ENCODE results near the gene RAE1. TPM values are rescaled to one million over a fixed set of nuclear protein-coding genes. Genes with fewer than 3 reads are reported as not detected.

RAE1 gene
- total and polyA plus RNA-seq, 2 donors (not counting 3 experiments of a cell fraction or from before 2014, with no cell fraction given) = 34.1 to 55.8 TPM

DNA sequence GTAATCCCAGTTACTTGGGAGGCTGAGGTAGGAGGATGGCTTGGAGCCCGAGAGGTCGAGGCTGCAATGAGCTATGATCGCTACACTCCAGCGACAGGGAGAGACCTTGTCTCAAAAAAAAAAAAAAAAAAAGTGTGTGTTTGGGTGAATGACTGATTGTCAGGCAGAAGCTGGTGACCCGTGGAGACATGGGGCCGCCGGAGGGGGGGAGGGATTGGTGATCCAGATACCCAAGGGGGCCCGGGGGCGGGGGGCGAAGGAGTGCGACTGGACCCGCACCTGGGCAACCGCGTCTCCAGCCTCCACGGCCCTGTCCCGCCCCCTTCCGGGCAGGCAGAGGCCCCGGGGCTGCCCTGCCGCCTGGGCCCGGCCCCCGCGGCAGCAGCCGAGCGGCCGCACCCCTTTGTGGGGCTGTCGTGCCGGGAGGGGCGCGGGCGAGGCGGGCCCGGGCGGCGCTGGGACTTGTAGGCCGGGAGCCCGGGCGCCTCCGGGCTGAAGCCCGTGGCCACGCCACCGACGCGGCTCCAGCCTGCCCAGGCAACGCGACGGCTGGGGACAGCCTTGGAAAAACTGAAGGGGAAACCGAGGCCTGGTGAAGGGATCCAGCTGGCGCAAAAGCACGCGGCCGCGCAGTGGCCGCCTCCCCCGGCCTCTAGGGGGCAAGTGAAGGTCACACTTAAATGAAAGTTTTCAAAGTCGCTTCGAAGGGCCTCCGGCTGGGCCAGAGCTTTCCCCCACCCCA lies 38.1 kb downstream of the RAE1 start:
- peaks cover 0 to 8% of the 10 kb centered on the region in 2 experiments for H3K36me3 ChIP-seq (ENCODE audit: control insufficient read depth in 2 of 2, extremely low read depth in 1 of 2, insufficient read depth in 2 of 2, low read length in 2 of 2)
- peak overlapping the region; percentile 44 for H3K27ac ChIP-seq (ENCODE audit: insufficient read depth, low read depth, low read length)
- H3K4me3 ChIP-seq (replicated peaks in 1 of 3; ENCODE audit: insufficient read depth in 1 of 3, low read depth in 1 of 3, low read length in 3 of 3) = peak overlapping the region in 1 of 3 experiments; percentile 20
- BruUV-seq (replicated peaks) = no TSS peak
- DNase-seq (ENCODE audit: low read depth, low spot score) = peak; percentile 45
- ChIA-PET POLR2A (no interaction called here), CTCF (interaction anchor here (0.7 to 3.2 kb wide), 5 partner anchors 29 to 834 kb away, joined by 3 to 8 read pairs (median 5); no protein-coding TSS in a partner anchor)
- TF ChIP-seq GATA2 (IDR thresholded peaks at IDR 0.05; ENCODE audit: insufficient read depth, insufficient read length, low read depth, low read length) (no peak), FOS (IDR thresholded peaks at IDR 0.05; ENCODE audit: borderline replicate concordance, insufficient read depth, low read length) (no peak), POLR2AphosphoS5 (IDR thresholded peaks at IDR 0.05; ENCODE audit: insufficient read depth, low read depth, low read length) (no peak), JUN (IDR thresholded peaks at IDR 0.05; ENCODE audit: borderline replicate concordance, insufficient read depth, insufficient read length, low read depth) (no peak), POLR2A (IDR thresholded peaks at IDR 0.05; ENCODE audit: low read depth, low read length) (no peak)
- TF ChIP-seq, protein P1, sequence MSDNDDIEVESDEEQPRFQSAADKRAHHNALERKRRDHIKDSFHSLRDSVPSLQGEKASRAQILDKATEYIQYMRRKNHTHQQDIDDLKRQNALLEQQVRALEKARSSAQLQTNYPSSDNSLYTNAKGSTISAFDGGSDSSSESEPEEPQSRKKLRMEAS (IDR thresholded peaks at IDR 0.05; ENCODE audit: insufficient read depth, insufficient read length) = peak; percentile 20
- TF ChIP-seq, protein P2, sequence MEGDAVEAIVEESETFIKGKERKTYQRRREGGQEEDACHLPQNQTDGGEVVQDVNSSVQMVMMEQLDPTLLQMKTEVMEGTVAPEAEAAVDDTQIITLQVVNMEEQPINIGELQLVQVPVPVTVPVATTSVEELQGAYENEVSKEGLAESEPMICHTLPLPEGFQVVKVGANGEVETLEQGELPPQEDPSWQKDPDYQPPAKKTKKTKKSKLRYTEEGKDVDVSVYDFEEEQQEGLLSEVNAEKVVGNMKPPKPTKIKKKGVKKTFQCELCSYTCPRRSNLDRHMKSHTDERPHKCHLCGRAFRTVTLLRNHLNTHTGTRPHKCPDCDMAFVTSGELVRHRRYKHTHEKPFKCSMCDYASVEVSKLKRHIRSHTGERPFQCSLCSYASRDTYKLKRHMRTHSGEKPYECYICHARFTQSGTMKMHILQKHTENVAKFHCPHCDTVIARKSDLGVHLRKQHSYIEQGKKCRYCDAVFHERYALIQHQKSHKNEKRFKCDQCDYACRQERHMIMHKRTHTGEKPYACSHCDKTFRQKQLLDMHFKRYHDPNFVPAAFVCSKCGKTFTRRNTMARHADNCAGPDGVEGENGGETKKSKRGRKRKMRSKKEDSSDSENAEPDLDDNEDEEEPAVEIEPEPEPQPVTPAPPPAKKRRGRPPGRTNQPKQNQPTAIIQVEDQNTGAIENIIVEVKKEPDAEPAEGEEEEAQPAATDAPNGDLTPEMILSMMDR (IDR thresholded peaks at IDR 0.05; ENCODE audit: extremely low read depth in 1 of 2, insufficient read depth in 1 of 2, low read depth in 1 of 2, low read length in 2 of 2) = peak; percentile 15 to 36
- dilution Hi-C loops (cut with MboI; ENCODE audit: extremely low pct_ligation_motif_present, low sequenced_read_pairs) (no loop called here), intact Hi-C loops (cut with micrococcal nuclease) (loop anchor here (1.0 to 10.0 kb wide), 2 partner anchors 87 to 326 kb away; partner anchors contain the start of gene PMEPA1)
- H3K27me3 ChIP-seq (ENCODE audit: control insufficient read depth in 2 of 2, insufficient read depth in 2 of 2, low read length in 2 of 2) = no peaks in the 10 kb centered on the region
- peak; percentile 37 for FAIRE-seq
- H2AFZ ChIP-seq (ENCODE audit: low read depth, low read length) = peak overlapping the region; percentile 91
- peaks cover 15% of the 10 kb centered on the region for H3K79me2 ChIP-seq (ENCODE audit: control insufficient read depth, insufficient read depth, low read length)
- H4K20me1 ChIP-seq (replicated peaks; ENCODE audit: control insufficient read depth, extremely low read depth, insufficient read depth, low read length) = no peaks in the 10 kb centered on the region
- peaks cover 16% of the 10 kb centered on the region for H3K4me1 ChIP-seq (ENCODE audit: control insufficient read depth, extremely low read depth, insufficient read depth, low read length)
- H3K9me1 ChIP-seq (replicated peaks; ENCODE audit: control insufficient read depth, extremely low read depth, insufficient read depth, low read length) = no peaks in the 10 kb centered on the region
- peak overlapping the region; percentile 50 for H3K4me2 ChIP-seq (ENCODE audit: insufficient read depth, low read length)
- H3K9me3 ChIP-seq (replicated peaks; ENCODE audit: control insufficient read depth, insufficient read depth, low read length) = no peaks in the 10 kb centered on the region
- no peak overlapping the region for H3K9ac ChIP-seq (replicated peaks; ENCODE audit: extremely low read depth, insufficient read depth, low read length)
